Mesothelial cell of epicardium (in vitro differentiated cells): ENCODE measurements around the gene MUC6. TPM values are rescaled to one million over a fixed set of nuclear protein-coding genes. Genes with fewer than 3 reads are reported as not detected.

ENCODE experiments used
- DNase-seq, 2 experiments: peaks; one replicate each; pipeline ENCODE4 v3.0.0; 2021; ENCODE audit warnings: low spot score in 2 of 2; ENCODE audit not compliant: unreplicated experiment in 2 of 2
- H3K27ac Mint-ChIP-seq: 2 replicates; pipeline ENCODE4 v1.8.0; 2021; ENCODE audit warnings: mixed read lengths
- H3K27me3 Mint-ChIP-seq: 2 replicates; pipeline ENCODE4 v1.8.0; 2021; ENCODE audit warnings: low read depth, mixed read lengths
- H3K36me3 Mint-ChIP-seq: 2 replicates; pipeline ENCODE4 v1.8.0; 2021; ENCODE audit warnings: mixed read lengths
- H3K4me1 Mint-ChIP-seq: 2 replicates; pipeline ENCODE4 v1.8.0; 2021; ENCODE audit warnings: mixed read lengths
- H3K4me3 Mint-ChIP-seq: 2 replicates; pipeline ENCODE4 v1.8.0; 2021; ENCODE audit warnings: mild to moderate bottlenecking, moderate library complexity, mixed read lengths
- H3K9me3 Mint-ChIP-seq: 2 replicates; pipeline ENCODE4 v1.8.0; 2021; ENCODE audit warnings: mixed read lengths
- total RNA-seq: library from RNA; stranded (reverse); gene quantifications from 3 replicates; pipeline ENCODE4 v1.2.1, GENCODE V29; 2021
- TF ChIP-seq, protein P1 (sequence below): fragments of 200-600 bp; sonication (generic); IDR thresholded peaks from one replicate; pipeline ENCODE4 v1.5.0; 2021; ENCODE audit warnings: antibody characterized with exemption; ENCODE audit not compliant: unreplicated experiment

MUC6 gene
- total RNA-seq, 1 donor from 2014 or later = not detected

DNA sequence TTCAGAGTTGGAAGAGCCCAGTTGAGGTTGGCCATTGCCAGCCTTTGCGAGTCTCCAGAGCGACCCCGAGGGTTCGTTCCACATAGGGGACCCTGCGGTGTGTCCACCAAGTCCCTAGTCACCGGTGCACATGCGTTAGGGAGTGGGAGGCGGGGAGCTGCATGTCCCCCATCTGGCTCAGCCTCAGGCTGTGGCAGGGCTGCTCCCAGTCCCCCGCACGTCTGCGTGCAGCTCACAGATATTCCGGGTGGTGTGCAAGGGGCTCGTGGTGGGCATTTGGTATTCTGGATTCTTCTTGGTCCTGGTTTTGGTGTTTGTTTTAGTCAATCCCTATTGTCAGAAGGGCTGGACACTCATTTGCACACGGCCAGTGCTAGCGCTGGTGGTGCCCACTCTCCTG is 48.8 kb downstream of the MUC6 start:
- no peaks in the 10 kb centered on the region for H3K27me3 Mint-ChIP-seq
- H3K4me1 Mint-ChIP-seq = peaks cover 5% of the 10 kb centered on the region
- DNase-seq = no peak
- H3K27ac Mint-ChIP-seq = no peak overlapping the region
- no peaks in the 10 kb centered on the region for H3K9me3 Mint-ChIP-seq
- H3K36me3 Mint-ChIP-seq = peaks cover 15% of the 10 kb centered on the region
- no peak overlapping the region for H3K4me3 Mint-ChIP-seq
- TF ChIP-seq, protein P1, sequence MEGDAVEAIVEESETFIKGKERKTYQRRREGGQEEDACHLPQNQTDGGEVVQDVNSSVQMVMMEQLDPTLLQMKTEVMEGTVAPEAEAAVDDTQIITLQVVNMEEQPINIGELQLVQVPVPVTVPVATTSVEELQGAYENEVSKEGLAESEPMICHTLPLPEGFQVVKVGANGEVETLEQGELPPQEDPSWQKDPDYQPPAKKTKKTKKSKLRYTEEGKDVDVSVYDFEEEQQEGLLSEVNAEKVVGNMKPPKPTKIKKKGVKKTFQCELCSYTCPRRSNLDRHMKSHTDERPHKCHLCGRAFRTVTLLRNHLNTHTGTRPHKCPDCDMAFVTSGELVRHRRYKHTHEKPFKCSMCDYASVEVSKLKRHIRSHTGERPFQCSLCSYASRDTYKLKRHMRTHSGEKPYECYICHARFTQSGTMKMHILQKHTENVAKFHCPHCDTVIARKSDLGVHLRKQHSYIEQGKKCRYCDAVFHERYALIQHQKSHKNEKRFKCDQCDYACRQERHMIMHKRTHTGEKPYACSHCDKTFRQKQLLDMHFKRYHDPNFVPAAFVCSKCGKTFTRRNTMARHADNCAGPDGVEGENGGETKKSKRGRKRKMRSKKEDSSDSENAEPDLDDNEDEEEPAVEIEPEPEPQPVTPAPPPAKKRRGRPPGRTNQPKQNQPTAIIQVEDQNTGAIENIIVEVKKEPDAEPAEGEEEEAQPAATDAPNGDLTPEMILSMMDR = no peak

DNA sequence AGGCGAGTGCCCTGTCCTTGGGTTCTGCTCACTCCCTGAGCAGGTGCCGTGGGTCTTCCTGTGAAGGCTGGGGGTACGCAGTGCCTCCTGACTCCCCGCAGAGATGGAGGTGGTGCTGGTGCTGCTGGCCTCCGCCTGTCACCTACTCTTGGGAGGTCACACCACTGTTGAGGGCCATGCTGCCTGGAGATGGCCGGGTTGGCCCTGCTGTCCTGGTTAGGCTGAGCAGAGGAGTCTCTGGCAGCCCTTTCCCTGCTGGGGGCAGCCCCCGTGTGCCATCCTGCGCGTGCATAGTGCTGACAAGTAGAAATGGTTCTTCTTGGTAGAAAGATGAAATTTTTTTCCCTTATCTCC is 49.6 kb downstream of the MUC6 start:
- H3K4me3 Mint-ChIP-seq = no peak overlapping the region
- peaks cover 5% of the 10 kb centered on the region for H3K4me1 Mint-ChIP-seq
- H3K36me3 Mint-ChIP-seq = peaks cover 17% of the 10 kb centered on the region
- no peak overlapping the region for H3K27ac Mint-ChIP-seq
- no peaks in the 10 kb centered on the region for H3K27me3 Mint-ChIP-seq
- TF ChIP-seq, protein P1 = no peak
- no peaks in the 10 kb centered on the region for H3K9me3 Mint-ChIP-seq
- DNase-seq = no peak

DNA sequence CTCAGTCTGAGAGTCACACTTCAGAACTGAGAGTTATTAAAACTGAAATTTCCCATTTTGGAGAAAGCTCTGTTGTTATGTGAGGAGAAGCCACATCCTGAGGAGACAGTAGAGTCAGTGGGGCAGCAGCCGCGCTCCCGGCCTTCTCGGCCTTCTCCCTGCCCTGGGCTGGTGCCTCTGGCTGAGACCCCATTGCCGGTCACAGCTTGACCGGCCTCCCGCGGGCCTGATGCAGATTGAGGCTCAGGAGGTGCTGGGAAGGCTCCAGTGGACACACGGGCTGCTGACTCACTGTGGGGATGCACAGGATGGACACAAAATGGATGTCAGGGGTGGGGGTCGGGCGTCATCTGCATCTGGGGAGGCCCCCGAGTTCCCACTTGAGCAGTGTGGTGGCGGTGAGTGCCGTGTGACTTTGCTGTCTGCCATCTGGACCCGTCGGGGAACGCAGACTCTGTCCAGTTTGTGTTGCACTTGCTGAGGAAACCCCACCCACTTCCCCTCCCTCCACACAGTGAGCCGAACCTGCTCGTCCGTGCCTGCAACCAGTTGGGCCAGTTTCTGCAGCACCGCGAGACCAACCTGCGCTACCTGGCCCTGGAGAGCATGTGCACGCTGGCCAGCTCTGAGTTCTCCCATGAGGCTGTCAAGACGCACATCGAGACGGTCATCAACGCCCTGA is 50.1 kb downstream of the MUC6 start:
- DNase-seq = peak in 1 of 2 experiments; percentile 48
- no peak overlapping the region for H3K27ac Mint-ChIP-seq
- TF ChIP-seq, protein P1 = no peak
- H3K27me3 Mint-ChIP-seq = no peaks in the 10 kb centered on the region
- H3K9me3 Mint-ChIP-seq = no peaks in the 10 kb centered on the region
- peaks cover 5% of the 10 kb centered on the region for H3K4me1 Mint-ChIP-seq
- H3K36me3 Mint-ChIP-seq = peaks cover 17% of the 10 kb centered on the region
- no peak overlapping the region for H3K4me3 Mint-ChIP-seq

DNA sequence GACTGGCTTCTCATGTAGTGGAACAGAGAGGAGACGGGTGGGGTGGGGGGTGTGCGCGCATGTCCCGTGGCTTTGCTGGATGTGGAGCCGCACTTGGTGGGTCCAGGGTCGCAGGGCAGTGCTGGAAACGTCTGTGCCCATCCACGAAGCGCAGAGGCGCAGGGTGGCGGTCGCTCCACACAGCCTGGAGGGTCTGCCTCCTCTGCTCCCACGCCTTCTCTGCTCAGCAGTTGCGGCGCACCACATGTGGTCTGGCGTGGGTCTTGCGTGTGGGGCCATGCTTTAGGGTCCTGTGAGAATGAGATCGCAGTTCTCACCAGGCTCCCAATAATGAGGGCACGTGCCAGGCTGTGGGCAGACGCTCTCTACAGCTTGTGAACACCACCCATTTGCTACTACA is 50.7 kb downstream of the MUC6 start:
- Mint-ChIP-seq H3K27me3 (no peaks in the 10 kb centered on the region), H3K27ac (no peak overlapping the region), H3K9me3 (no peaks in the 10 kb centered on the region), H3K36me3 (peaks cover 20% of the 10 kb centered on the region), H3K4me3 (no peak overlapping the region), H3K4me1 (peaks cover 5% of the 10 kb centered on the region)
- no peak for DNase-seq
- TF ChIP-seq, protein P1 = no peak

DNA sequence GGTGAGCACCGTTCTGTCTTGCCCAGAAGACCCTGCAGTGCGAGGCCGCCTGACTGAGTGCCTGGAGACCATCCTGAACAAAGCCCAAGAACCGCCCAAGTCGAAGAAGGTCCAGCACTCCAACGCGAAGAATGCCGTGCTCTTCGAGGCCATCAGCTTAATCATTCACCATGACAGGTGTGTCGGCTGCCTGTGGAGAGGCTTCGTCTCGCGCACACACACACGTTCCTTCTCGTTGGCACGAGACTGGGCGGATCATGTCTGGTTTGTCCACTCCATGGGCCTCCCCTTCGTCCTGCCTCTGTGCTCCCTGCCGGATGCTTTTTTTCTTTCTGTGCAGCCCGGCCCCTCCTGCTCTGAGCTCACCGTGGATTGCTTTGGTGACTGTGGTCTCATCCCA is 51.1 kb downstream of the MUC6 start:
- Mint-ChIP-seq H3K27ac (no peak overlapping the region), H3K36me3 (peaks cover 22% of the 10 kb centered on the region), H3K27me3 (no peaks in the 10 kb centered on the region), H3K9me3 (no peaks in the 10 kb centered on the region), H3K4me1 (peaks cover 5% of the 10 kb centered on the region), H3K4me3 (no peak overlapping the region)
- no peak for DNase-seq
- TF ChIP-seq, protein P1 = no peak

DNA sequence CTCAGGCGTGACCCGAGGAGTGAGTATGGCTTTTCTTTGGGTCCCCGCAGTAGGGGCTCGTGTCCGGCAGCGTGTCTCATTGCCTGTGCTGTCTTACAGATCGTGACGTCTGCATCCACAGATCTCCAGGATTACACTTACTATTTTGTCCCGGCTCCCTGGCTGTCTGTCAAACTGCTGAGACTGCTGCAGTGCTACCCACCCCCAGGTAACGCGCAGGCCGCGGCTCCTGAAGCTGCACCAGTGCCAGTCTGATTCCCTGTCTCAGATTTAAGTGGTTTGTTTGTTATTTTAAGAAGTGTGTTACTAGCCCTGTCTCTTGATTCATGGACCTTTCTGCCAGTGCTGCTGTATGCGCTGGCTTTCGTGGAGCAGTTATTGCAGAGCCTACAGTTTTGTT is 52.0 kb downstream of the MUC6 start:
- Mint-ChIP-seq H3K9me3 (no peaks in the 10 kb centered on the region), H3K27ac (no peak overlapping the region), H3K4me3 (no peak overlapping the region), H3K27me3 (no peaks in the 10 kb centered on the region), H3K4me1 (peaks cover 5% of the 10 kb centered on the region), H3K36me3 (peaks cover 22% of the 10 kb centered on the region)
- TF ChIP-seq, protein P1 = no peak
- DNase-seq = no peak
